WI38 (cell line): Measurements from ENCODE around the gene COASY.
"Not testable (repeated sequence)": the region's sequence is repeated elsewhere in the genome, so short reads cannot be mapped to it uniquely, and the experiment has no call there.

ENCODE experiments used
- H3K4me3 ChIP-seq: 2 replicates; pipeline ENCODE4 v1.5.1; 2011; ENCODE audit warnings: low read depth, mild to moderate bottlenecking, control low read depth, low read length
- TF ChIP-seq, protein P1 (sequence below): IDR thresholded peaks from 2 replicates; pipeline ENCODE4 v1.5.1; 2012; ENCODE audit warnings: low read depth, mild to moderate bottlenecking, control low read depth, low read length

The COASY gene

DNA sequence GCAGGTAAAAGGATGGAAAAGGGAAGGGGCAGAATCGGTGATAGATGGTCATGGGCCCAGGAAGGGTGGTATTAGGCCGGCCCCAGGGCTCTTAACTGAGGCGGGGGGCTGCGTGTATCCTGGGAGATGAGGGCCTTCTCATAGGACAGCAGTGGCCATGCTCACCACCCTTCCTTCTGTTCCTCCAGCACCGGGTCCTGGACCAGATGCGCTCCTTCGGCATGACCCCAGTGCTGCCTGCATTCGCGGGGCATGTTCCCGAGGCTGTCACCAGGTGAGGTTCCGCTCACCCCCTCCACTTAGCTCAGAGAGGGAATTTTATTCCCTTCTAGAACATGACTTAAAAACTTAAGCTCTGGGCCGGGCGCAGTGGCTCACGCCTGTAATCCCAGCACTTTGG lies 23.5 kb upstream of the COASY start:
- H3K4me3 ChIP-seq: no peak overlapping the region
- TF ChIP-seq, protein P1, sequence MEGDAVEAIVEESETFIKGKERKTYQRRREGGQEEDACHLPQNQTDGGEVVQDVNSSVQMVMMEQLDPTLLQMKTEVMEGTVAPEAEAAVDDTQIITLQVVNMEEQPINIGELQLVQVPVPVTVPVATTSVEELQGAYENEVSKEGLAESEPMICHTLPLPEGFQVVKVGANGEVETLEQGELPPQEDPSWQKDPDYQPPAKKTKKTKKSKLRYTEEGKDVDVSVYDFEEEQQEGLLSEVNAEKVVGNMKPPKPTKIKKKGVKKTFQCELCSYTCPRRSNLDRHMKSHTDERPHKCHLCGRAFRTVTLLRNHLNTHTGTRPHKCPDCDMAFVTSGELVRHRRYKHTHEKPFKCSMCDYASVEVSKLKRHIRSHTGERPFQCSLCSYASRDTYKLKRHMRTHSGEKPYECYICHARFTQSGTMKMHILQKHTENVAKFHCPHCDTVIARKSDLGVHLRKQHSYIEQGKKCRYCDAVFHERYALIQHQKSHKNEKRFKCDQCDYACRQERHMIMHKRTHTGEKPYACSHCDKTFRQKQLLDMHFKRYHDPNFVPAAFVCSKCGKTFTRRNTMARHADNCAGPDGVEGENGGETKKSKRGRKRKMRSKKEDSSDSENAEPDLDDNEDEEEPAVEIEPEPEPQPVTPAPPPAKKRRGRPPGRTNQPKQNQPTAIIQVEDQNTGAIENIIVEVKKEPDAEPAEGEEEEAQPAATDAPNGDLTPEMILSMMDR: no peak

DNA sequence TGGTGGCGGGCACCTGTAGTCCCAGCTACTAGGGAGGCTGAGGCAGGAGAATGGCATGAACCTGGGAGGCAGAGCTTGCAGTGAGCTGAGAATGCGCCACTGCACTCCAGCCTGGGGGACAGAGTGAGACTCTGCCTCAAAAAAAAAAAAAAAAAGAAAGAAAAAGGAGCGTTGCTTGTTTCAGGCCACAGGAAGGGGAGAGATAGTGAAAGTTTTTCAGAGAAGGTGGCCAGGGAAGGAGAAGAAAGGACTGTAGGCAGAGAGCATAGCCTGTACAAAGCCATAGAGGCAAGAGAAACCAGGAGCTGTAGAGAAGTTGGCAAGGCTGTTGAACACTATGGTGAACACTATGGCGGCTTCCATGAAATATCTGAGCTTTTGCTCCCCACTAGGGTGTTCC lies 21.4 kb upstream of the COASY start:
- not testable (repeated sequence) for H3K4me3 ChIP-seq

DNA sequence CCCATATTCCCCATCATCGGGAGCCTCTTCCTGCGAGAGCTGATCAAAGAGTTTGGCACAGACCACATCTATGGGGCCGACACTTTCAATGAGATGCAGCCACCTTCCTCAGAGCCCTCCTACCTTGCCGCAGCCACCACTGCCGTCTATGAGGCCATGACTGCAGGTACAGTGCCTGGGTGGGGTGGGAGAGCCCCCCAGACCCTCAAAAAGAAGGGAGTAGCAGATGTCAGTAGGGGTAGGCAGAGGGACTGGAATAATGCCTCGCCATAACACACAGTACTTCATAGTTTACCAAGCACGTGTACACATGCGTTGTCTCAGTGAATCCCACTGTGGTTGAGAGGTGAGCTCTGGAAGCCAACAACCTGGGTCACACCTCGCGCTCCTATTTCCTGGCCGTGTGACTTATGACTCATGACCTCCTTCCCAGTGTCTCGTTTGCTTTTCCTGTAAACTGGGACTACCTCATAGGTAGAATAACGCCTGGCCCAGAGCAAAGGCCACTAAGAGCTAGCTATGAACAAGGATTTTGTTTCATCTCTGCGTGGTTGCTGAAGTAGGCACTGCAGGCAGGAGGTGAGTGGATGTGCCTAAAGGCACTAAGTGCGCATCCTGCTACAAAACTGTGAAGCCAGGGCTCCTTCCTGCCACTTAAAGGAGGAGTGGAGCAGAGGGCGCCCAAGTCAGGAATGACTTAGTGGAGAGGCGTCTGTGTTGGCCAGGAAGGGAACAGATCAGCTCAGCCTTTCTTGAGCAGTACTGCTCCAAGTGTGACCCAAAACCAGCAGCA lies 20.7 kb upstream of the COASY start:
- no peak overlapping the region for H3K4me3 ChIP-seq
- TF ChIP-seq, protein P1: no peak

DNA sequence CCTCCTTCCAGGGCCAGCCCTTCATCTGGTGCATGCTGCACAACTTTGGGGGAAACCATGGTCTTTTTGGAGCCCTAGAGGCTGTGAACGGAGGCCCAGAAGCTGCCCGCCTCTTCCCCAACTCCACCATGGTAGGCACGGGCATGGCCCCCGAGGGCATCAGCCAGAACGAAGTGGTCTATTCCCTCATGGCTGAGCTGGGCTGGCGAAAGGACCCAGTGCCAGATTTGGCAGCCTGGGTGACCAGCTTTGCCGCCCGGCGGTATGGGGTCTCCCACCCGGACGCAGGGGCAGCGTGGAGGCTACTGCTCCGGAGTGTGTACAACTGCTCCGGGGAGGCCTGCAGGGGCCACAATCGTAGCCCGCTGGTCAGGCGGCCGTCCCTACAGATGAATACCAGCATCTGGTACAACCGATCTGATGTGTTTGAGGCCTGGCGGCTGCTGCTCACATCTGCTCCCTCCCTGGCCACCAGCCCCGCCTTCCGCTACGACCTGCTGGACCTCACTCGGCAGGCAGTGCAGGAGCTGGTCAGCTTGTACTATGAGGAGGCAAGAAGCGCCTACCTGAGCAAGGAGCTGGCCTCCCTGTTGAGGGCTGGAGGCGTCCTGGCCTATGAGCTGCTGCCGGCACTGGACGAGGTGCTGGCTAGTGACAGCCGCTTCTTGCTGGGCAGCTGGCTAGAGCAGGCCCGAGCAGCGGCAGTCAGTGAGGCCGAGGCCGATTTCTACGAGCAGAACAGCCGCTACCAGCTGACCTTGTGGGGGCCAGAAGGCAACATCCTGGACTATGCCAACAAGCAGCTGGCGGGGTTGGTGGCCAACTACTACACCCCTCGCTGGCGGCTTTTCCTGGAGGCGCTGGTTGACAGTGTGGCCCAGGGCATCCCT lies 18.5 kb upstream of the COASY start:
- H3K4me3 ChIP-seq: no peak overlapping the region
- TF ChIP-seq, protein P1: no peak

DNA sequence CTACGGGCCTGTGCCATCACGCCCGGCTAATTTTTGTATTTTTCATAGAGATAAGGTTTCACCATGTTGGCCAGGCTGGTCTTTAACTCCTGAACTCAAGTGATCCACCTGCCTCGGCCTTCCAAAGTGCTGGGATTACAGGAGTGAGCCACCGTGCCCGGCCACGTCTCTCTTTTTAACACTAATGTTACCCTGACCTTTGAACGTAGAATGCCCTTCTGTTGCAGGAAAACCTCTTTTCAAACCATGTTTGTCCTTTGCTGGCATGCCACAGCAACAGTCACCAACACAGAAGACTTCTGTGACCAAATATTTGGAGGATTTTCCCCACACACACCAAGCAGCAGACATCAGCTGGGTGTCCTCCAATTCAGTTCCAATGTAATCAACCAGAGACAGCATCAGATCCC lies 17.1 kb upstream of the COASY start:
- TF ChIP-seq, protein P1: no peak
- no peak overlapping the region for H3K4me3 ChIP-seq

DNA sequence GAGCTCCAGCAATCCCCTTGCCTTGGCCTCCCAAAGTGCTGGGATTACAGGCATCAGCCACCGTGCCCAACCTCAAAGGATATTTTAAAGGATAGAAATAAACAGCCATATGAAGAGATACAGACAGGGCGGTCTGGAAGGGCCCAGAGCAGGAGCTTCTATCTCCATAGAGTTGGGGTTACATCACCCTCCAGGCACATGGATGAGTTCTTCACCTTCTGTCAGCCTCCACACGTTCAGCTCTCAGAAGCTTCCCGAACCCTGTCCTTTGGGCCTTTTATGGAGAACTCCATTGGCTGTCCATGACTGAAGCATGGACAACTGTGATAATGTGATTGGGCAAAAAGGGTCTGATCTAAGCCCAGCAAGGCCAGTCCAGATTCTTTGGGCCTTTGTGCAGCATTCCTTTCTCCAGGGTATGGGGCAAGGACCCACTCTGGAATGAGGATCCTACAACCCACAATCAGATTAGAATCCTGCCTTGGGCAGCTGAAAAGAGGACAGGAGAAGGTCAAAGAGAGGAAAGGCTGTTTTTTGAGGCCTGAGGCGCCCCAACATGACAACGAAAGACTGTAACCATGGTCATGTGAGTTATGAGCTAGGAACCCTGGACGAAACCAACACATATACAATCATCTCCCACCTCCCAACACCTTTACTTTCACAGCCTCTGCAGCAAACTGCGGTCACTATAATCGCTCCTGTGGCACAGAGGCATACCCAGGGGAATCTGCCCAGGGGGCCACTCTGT lies 16.0 kb upstream of the COASY start:
- not testable (repeated sequence) for H3K4me3 ChIP-seq

DNA sequence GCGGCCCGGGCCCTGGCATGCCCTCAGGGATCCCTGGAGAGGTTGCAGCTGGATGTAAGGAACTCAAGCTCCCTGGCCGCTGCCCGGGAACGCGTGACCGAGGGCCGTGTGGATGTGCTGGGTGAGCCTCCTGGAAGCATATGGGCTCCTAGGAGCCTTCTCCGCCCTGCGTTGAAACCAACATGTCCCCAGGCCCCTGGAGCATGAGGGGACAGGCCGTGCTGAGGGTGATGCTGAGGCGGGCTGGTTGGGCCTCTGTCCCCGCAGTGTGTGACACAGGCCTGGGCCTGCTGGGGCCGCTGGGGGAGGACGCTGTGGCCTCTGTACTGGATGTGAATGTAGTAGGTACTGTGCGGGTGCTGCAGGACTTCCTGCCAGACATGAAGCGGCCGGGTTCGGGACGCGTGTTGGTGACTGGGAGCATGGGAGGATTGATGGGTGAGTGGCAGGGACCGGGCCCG lies 14.9 kb upstream of the COASY start:
- TF ChIP-seq, protein P1: no peak
- H3K4me3 ChIP-seq: no peak overlapping the region

DNA sequence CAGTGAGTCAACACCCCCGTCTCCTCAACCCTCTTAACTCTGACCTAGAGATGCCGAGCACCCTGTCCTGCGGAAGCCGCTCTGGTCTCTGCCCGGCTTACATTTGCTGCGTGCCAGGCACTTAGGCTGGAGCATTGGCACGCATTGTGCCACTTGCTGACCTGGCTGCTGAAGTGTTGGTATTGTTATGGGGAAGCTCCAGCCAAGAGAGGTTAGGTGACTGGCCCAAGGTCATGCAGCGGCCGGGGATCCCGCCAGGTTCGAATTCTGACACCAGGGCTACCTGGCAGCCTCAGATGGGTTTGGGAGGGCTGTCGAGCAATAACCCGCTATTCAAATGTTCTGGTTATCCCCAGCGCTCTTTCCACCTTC lies 14.3 kb upstream of the COASY start:
- H3K4me3 ChIP-seq: no peak overlapping the region
- TF ChIP-seq, protein P1: no peak
